ENCODE data around the gene FAM13A.
A peak's percentile ranks its signal among the peaks of the same experiment; 100 is the strongest.
"Not testable (repeated sequence)": the region's sequence is repeated elsewhere in the genome, so short reads cannot be mapped to it uniquely, and the experiment has no call there.

Gene FAM13A
- total RNA-seq: 94.0 reads per million, percentile 81 among the genes with 10 or more reads in this experiment

- no peak for DNase-seq
Measured at GRCh38 chr4:89056953-89057398, at the start of gene FAM13A. Gene FAM13A, minus strand, starts transcription at chr4:89057185. Its CDS starts 221 bp downstream, at chr4:89056964.

- DNase-seq: no peak
Measured at GRCh38 chr4:89105726-89106125, 48.7 kb upstream of the FAM13A start.

GRCh38 chr4:89101256-89102161 lies 44.5 kb upstream of the FAM13A start:
- no peak for DNase-seq

DNA sequence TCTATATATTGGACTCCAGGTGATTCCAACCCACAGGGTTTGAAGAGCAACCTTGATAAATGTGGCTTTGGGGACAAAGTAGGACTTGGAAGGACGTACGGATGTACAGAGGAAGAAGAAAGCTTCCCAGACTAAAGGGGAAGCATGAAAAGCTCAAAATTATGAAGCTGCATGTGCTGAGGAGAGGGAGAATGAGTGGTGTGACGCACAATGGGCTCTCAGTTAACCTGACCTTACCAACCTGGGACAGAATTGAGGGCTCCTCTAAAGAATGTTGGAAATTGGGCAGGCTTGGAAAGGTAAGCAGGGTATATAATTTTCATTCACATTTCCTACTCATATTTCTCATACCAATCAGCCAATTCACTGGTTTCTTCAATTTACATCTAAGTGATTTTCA lies 43.9 kb upstream of the FAM13A start:
- no peak for DNase-seq

DNA sequence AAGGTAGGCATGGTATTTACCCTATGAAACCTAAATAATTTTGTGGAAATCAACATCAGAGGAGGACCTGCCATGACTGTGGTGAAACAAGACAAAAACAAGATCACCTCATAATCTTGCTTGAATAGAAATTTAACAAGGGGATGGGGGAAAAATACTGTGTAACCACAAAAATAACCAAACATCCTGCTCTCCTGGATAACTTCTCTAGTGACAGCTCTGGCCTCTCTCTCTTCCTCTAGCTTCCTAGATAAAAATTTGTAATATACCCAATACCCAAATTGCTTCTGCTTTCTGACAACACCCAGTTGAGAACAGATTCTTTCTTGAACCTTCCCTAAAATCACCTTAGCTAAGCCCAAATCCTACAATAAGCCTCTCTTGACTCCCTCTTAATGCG lies 42.5 kb upstream of the FAM13A start:
- no peak for DNase-seq

DNA sequence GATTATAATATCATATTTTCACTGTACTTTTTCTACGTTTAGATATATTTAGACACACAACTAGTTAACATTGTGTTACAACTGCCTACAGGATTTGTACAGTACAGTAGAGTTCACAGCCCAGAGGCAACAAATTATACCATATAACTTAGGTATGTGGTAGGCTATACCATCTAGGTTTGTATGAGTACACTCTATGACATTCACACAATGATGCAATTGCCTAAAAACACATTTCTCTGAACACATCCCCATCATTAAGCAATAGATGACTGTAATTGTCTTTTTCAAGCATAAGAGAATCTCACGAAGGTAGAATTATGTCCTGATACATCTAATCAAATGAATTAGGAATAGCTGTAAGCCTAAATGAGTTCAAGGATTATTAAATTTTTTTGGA lies 42.0 kb upstream of the FAM13A start:
- no peak for DNase-seq

GRCh38 chr4:89078300-89078699 lies 21.3 kb upstream of the FAM13A start:
- no peak for DNase-seq

GRCh38 chr4:89077761-89078160 lies 20.8 kb upstream of the FAM13A start:
- DNase-seq: no peak

DNA sequence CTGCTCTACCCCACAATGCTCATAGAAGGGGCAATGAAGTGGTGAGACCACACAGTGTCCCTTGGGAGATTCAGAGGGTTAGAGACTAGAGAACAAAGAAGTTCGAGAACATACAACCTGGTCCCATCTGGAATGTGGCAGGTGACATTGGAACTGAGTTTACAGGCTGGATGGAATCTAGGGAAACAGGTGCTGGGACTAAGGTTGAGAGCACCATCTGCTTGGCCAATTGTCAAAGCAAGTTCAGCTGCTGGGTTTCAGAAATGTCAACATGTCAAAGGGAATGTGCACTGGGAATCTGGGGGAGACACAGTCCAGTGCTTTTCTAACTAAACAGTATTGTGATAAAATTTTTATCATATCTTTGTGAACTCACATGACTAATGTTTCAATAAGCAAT lies 15.9 kb upstream of the FAM13A start:
- no peak for DNase-seq

- no peak for DNase-seq
Measured at GRCh38 chr4:89071311-89071710, 14.3 kb upstream of the FAM13A start.

DNA sequence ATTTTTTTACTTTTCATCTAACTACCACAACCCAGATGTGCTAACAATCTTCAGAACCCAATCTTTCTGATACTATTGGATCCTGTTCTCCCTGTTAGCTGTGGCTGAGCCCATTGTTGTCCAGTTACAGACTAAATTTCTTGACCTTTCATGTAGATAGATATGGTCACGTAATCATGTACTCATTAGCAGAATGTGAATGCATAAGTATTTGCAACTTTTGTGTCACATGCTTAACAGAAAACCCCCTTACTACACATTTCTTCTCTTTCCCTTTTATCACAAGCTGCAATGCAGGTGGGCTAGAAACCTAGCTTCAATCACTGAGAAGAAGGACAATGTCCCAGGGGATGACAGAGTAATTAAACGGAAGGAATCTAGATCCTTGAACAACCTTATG lies 13.1 kb upstream of the FAM13A start:
- no peak for DNase-seq

- DNase-seq: no peak
Measured at GRCh38 chr4:89069481-89069880, 12.5 kb upstream of the FAM13A start.

DNA sequence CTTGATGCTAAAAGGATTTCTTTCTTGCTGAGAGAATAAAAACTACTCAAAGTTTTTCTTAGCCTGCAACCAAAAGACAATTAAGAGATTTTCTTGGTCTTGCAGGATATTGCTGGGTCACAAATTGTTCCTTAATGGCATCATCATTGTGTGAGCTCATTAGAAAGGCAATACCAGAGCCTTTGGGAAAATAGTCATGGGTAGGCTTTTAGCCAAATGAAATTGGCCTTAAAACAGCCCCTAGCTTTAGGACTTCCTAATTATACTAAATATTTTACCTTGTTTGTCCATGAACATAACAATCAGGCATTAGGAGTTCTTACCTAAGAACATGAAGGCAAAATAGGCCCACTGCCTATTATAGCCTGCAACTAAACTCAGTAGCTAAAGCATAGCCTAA lies 10.4 kb upstream of the FAM13A start:
- no peak for DNase-seq

DNA sequence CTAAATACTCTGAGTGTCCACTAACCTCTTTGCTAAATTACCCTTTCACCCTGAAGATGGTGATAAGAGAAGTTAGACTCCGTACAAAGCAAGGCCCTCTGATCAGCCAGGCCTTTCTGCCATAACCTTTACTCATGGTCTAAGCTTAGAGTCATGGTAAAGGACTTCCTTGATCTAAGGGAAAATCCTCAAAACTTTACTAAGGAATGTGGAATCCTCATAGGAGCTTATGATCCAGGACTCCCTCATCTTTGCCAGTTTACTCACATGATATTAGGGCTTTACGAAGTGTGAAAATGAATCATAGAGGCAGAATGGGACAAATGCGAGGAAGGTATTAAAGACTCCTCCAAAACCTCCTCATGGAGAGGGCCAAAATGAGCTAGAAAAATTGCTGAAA lies 7.9 kb upstream of the FAM13A start:
- no peak for DNase-seq

DNA sequence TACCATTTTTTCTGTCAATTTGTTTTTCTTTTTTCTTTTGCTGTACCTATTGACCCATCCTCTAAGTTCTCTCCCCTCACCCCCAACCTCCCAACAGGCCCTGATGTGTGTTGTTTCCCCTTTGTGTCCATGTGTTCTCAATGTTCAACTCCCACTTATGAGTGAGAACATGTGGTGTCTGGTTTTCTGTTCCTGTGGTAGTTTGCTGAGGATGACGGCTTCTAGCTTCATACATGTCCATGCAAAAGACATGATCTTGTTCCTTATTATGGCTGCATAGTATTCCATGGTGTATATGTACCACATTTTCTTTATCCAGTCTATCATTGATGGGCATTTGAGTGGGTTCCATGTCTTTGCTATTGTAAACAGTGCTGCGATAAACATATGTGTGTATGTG lies 859 bp upstream of the FAM13A start:
- not testable (repeated sequence) for DNase-seq

GRCh38 chr4:89056292-89056952 lies 563 bp downstream of the FAM13A start:
- DNase-seq: no peak

DNA sequence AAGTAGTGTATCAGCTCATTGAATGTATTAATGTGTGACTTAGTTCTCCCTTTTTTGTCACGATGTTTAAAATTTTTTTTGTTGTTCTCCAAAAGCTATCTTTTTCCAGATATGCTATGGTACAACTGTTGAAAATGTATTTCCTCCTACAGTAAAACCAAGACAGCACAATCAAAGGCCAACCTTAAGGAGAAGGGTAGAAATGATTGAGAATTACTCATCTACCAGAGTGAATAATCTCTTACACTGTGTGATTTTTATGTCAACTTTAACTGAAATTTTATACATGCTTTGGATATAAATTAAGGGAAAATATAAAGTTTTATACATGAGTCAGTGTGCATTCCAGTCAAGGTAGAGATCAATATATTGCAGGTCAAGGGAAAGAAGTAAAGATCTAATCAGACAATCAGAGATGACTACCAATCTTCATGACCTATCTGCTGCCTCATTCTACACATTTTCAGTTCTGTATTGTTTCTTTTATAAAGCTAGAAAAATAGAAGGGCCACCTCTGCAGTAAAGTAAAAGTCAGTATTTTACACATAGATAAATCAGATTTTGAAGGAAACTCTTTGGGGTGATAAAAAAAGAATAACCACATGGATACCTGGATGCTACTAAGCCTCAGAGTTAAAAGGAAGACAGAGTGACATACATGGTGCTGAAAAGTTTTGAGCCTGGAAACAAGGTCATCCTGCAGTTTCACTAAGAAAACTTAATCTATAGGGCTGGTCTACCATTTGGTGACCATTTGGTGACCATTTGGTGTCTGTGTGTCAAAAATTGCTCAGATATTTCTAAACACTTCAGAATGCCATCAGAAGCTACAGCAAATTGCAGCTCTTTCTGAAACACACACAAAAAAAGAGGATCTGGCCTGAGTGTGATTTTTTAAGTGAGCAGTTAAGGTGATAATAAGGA lies 1.6 kb downstream of the FAM13A start:
- DNase-seq: no peak

- no peak for DNase-seq
Measured at GRCh38 chr4:89054627-89055026, 2.4 kb downstream of the FAM13A start.

GRCh38 chr4:89049853-89050252 lies 7.1 kb downstream of the FAM13A start:
- no peak for DNase-seq

- DNase-seq: no peak
Measured at GRCh38 chr4:89048906-89049601, 7.9 kb downstream of the FAM13A start.

DNA sequence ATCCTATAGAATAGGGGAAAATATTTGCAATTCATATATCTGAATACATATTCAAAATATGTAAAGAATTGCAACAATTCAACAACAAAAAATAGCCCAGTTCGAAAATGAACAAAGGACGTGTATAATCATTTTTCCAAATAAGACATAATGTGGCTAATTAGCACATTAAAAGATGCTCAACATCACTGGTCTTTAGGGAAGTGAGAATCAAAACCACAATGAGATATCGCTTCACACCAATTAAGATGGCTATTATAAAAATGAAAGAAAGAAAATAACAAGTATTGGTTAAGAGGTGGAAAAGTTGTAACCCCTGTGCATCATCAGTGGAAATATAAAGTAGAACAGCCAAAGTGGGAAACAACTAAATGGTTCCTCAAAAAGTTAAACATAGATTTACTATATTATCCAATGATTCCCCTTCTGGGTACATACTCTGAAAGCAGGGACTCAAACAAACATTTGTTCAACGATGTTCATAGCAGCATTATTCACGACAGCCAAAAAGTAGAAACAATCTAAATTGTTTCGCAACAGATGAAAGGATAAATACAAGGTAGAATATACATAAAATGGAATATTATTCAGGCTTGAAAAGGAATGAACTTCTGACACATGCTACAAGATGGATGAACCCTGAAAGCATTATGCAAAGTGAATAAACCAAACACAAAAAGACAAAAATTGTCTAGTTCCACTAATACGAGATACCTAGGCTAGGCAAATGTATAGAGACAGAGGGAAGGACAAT lies 12.7 kb downstream of the FAM13A start:
- no peak for DNase-seq

GRCh38 chr4:89042055-89042454 lies 14.9 kb downstream of the FAM13A start:
- no peak for DNase-seq
